ENCODE measurements around the gene FOXE3.

DNA sequence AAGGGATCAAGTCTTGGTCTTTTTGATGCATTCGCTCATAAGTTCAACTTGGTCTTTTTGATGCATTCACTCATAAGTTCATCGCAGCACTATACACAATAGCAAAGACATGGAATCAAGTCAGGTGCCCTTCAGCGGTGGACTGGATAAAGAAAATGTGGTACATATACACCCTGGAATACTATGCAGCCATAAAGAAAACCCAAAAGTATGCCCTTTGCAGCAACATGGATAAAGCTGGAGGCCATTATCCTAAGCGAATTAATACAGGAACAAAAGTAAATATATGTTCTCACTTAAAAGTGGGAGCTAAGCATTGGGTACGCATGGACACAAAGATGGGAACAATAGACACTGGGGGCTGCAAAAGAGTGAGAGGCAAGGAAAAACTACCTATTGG is 29.8 kb upstream of the FOXE3 start:
- TF ChIP-seq, protein P1, sequence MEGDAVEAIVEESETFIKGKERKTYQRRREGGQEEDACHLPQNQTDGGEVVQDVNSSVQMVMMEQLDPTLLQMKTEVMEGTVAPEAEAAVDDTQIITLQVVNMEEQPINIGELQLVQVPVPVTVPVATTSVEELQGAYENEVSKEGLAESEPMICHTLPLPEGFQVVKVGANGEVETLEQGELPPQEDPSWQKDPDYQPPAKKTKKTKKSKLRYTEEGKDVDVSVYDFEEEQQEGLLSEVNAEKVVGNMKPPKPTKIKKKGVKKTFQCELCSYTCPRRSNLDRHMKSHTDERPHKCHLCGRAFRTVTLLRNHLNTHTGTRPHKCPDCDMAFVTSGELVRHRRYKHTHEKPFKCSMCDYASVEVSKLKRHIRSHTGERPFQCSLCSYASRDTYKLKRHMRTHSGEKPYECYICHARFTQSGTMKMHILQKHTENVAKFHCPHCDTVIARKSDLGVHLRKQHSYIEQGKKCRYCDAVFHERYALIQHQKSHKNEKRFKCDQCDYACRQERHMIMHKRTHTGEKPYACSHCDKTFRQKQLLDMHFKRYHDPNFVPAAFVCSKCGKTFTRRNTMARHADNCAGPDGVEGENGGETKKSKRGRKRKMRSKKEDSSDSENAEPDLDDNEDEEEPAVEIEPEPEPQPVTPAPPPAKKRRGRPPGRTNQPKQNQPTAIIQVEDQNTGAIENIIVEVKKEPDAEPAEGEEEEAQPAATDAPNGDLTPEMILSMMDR (IDR thresholded peaks at IDR 0.05; ENCODE audit: extremely low read depth in 1 of 2, insufficient read depth in 1 of 2, low read depth in 1 of 2, low read length in 2 of 2) = no peak
- TF ChIP-seq POLR2AphosphoS5 (IDR thresholded peaks at IDR 0.05; ENCODE audit: insufficient read depth, low read depth, low read length) = no peak

Data from endothelial cell of umbilical vein (primary cell).